ENCODE data around the gene IER5. TPM values are rescaled to one million over a fixed set of nuclear protein-coding genes. Genes with fewer than 3 reads are reported as not detected.

Gene IER5
- total RNA-seq, 6 experiments from 2014 or later = 35.7 to 49.1 (median 43.4) TPM

DNA sequence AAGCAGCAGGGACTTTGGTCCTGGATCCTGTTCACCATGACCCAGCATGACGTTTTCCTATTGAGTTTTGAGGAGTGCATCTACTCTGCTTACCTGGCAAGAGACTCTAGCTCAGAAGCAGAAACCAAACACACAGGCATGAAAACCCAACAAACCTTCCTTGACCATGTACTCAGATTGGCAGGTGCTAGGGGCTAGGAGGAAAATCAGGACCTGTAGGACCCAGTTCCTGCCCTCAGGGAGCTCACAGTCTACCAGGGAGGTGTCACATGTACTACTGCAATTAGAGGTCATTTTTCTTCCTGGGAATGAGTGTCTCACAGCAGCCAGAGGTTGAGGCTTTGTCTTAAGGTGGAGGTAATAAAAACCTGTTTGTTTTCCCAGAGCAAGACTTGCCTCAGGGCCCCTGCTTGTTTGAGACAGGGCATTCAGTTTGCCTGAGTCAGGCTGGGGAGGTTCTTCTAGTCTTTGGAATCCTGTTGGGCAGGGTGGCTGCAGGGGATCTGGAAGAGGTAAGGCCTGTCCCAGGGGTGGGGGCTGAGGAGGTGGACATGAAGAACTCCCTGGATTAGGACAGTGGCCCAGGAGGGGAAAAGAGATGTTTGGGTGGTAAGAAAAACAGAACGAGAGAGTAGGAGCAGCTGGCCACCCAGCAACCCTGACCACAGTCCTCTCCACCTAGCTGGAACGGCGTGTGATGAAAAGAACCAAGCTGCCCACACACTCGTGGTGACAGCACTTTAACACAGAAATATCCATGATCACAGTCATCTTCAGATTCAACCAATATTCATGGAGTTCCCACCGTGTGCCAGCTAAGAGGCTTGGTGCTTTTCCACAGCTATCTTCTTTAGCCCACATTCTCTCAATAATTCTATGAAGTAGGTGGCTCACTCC is 30.8 kb downstream of the IER5 start:
- no peaks in the 10 kb centered on the region for H3K27me3 Mint-ChIP-seq (ENCODE audit: insufficient read depth)
- H3K4me1 Mint-ChIP-seq (ENCODE audit: low read depth) = peaks cover 50% of the 10 kb centered on the region
- peak overlapping the region; percentile 62 for H3K27ac Mint-ChIP-seq
- no peaks in the 10 kb centered on the region for H3K9me3 Mint-ChIP-seq
- DNase-seq = peak; percentile 58
- H3K36me3 Mint-ChIP-seq (ENCODE audit: low read depth) = no peaks in the 10 kb centered on the region
- TF ChIP-seq, protein P1, sequence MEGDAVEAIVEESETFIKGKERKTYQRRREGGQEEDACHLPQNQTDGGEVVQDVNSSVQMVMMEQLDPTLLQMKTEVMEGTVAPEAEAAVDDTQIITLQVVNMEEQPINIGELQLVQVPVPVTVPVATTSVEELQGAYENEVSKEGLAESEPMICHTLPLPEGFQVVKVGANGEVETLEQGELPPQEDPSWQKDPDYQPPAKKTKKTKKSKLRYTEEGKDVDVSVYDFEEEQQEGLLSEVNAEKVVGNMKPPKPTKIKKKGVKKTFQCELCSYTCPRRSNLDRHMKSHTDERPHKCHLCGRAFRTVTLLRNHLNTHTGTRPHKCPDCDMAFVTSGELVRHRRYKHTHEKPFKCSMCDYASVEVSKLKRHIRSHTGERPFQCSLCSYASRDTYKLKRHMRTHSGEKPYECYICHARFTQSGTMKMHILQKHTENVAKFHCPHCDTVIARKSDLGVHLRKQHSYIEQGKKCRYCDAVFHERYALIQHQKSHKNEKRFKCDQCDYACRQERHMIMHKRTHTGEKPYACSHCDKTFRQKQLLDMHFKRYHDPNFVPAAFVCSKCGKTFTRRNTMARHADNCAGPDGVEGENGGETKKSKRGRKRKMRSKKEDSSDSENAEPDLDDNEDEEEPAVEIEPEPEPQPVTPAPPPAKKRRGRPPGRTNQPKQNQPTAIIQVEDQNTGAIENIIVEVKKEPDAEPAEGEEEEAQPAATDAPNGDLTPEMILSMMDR (IDR thresholded peaks at IDR 0.05) = no peak
- no peak overlapping the region for H3K4me3 Mint-ChIP-seq

DNA sequence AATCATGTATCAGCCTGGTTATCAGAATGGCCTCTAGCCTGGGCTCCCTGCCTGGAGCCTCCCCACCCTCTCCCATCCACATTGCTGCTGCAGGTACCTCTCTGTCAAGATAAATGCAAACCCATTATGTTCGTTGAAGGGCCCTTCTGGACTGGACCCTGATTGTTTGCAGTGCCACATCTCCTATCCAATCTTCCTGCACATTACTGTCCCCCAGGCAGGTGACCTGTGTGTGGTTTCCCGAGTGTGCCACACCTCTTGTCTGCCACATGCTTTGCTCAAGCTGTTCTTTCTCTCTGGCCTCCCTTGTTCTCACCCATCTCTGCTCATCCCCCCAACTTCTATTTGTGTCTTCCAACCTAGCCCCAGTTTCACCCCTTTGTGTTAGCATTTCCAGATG is 32.4 kb downstream of the IER5 start:
- no peaks in the 10 kb centered on the region; the same call in 1 of the 2 replicates for H3K27me3 Mint-ChIP-seq (ENCODE audit: insufficient read depth)
- H3K27ac Mint-ChIP-seq = no peak overlapping the region; the same call in 1 of the 2 replicates
- no peaks in the 10 kb centered on the region for H3K9me3 Mint-ChIP-seq
- H3K4me3 Mint-ChIP-seq = no peak overlapping the region
- H3K36me3 Mint-ChIP-seq (ENCODE audit: low read depth) = no peaks in the 10 kb centered on the region
- TF ChIP-seq, protein P1 (IDR thresholded peaks at IDR 0.05) = no peak
- H3K4me1 Mint-ChIP-seq (ENCODE audit: low read depth) = peaks cover 48% of the 10 kb centered on the region
- DNase-seq = no peak

DNA sequence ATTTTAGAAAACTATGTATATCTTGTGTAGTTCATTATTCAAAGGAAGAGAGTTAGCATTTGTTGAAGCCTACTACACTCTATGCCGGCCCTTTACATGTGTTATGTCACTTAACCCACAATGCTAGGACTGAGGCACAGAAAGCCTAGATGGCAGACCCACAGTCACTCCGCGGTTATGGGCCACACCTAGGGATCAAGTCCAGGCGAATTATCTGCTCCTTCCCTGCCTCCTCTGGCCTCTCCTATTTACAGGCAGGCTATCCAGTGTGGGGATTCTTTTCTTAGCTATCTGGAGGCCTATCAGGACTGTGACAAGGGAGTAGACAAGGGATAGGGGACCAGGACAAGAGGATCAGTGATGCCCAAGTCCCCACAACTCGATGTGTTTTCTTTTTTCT is 33.0 kb downstream of the IER5 start:
- Mint-ChIP-seq H3K36me3 (ENCODE audit: low read depth) (no peaks in the 10 kb centered on the region), H3K4me1 (ENCODE audit: low read depth) (peaks cover 48% of the 10 kb centered on the region), H3K9me3 (no peaks in the 10 kb centered on the region), H3K27me3 (ENCODE audit: insufficient read depth) (no peaks in the 10 kb centered on the region; the same call in 1 of the 2 replicates), H3K27ac (no peak overlapping the region), H3K4me3 (no peak overlapping the region)
- no peak for DNase-seq
- TF ChIP-seq, protein P1 (IDR thresholded peaks at IDR 0.05) = no peak

DNA sequence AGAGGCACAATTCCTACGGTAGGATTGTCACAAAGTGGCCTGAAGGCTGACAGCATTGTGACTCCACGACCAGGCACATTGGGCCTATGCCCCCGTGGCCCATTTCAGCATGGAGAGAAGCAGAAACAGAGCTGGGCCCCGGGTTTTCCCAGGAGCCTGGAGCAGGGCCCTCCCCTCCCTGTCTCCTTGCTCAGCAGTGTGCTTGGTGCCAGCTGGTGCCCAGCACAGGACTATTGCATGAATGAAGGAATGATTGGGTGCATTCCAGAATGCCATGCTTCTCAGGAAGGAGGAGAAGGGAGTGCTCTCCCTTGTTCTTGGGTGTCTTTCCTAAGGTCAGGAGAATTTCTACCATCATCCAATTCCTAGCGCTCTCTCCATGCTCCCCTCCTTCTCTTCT is 33.7 kb downstream of the IER5 start:
- Mint-ChIP-seq H3K4me1 (ENCODE audit: low read depth) (peaks cover 43% of the 10 kb centered on the region), H3K27ac (no peak overlapping the region), H3K9me3 (no peaks in the 10 kb centered on the region)

DNA sequence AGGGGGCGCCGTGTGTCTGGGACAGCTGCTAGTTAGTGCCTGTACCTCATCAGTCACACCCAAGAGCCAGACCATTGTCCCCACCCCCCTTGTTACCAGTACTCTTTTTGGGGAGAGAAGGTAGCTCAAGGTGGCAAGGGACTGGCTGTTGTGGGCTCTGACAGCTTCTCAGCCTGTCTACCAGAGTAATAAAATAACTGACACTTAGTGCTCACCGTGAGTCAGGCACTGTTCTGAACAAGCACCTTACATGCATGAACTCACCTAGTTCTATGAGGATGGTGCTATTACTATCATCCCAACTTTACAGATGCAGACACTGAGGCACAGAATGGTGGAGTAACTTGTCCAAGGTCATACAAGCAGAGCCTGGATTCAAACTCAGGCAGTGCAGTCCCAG is 34.7 kb downstream of the IER5 start:
- TF ChIP-seq, protein P1 (IDR thresholded peaks at IDR 0.05) = no peak
- no peak overlapping the region for H3K4me3 Mint-ChIP-seq
- H3K27ac Mint-ChIP-seq = no peak overlapping the region
- no peak for DNase-seq
- H3K36me3 Mint-ChIP-seq (ENCODE audit: low read depth) = no peaks in the 10 kb centered on the region
- no peaks in the 10 kb centered on the region; the same call in 1 of the 2 replicates for H3K27me3 Mint-ChIP-seq (ENCODE audit: insufficient read depth)
- peaks cover 39% of the 10 kb centered on the region for H3K4me1 Mint-ChIP-seq (ENCODE audit: low read depth)
- no peaks in the 10 kb centered on the region for H3K9me3 Mint-ChIP-seq

More for the DNA sequence above, 33.7 kb downstream of the IER5 start:
- no peak overlapping the region for H3K4me3 Mint-ChIP-seq
- no peak for DNase-seq
- no peaks in the 10 kb centered on the region; the same call in 1 of the 2 replicates for H3K27me3 Mint-ChIP-seq (ENCODE audit: insufficient read depth)
- H3K36me3 Mint-ChIP-seq (ENCODE audit: low read depth) = no peaks in the 10 kb centered on the region
- TF ChIP-seq, protein P1 (IDR thresholded peaks at IDR 0.05) = no peak

All from HFFc6 (cell line).